H9 (cell line): ENCODE results near the gene MLST8. TPM values are rescaled to one million over a fixed set of nuclear protein-coding genes. Genes with fewer than 3 reads are reported as not detected.

Experiments used
- DNase-seq: peaks from one replicate; pipeline ENCODE4 v3.0.0-alpha.2; 2017
- H2AFZ ChIP-seq: one replicate; pipeline ENCODE4 v1.6.1; 2013; ENCODE audit warnings: mild to moderate bottlenecking, low read length, control low read depth, moderate library complexity
- H2AK5ac ChIP-seq: 2 replicates; pipeline ENCODE4 v1.6.1; 2013; ENCODE audit warnings: low read length, control low read depth, mixed read lengths; ENCODE audit not compliant: insufficient read length
- H2BK120ac ChIP-seq: one replicate; pipeline ENCODE4 v1.6.1; 2013; ENCODE audit warnings: low read depth, mild to moderate bottlenecking, low read length, control low read depth, inconsistent platforms; ENCODE audit not compliant: poor library complexity, severe bottlenecking
- H2BK12ac ChIP-seq: 2 replicates; pipeline ENCODE4 v1.6.1; 2013; ENCODE audit warnings: low read length, control low read depth, mixed read lengths, low read depth; ENCODE audit not compliant: insufficient read length
- H2BK15ac ChIP-seq: 2 replicates; pipeline ENCODE4 v1.6.1; 2013; ENCODE audit warnings: low read depth, low read length, control low read depth
- H2BK20ac ChIP-seq: one replicate; pipeline ENCODE4 v1.6.1; 2013; ENCODE audit warnings: low read depth, mild to moderate bottlenecking, low read length, control low read depth, inconsistent platforms; ENCODE audit not compliant: poor library complexity, severe bottlenecking
- H2BK5ac ChIP-seq: 2 replicates; pipeline ENCODE4 v1.6.1; 2013; ENCODE audit warnings: low read length, control low read depth, mixed read lengths; ENCODE audit not compliant: insufficient read length
- H3K14ac ChIP-seq: 2 replicates; pipeline ENCODE4 v1.6.1; 2013; ENCODE audit warnings: low read length, control low read depth; ENCODE audit not compliant: insufficient read depth
- H3K18ac ChIP-seq: 2 replicates; pipeline ENCODE4 v1.6.1; 2013; ENCODE audit warnings: low read depth, mild to moderate bottlenecking, mixed read lengths, low read length, control low read depth; ENCODE audit not compliant: insufficient read length
- H3K23ac ChIP-seq: 2 replicates; pipeline ENCODE4 v1.6.1; 2013; ENCODE audit warnings: low read length, control low read depth, mixed read lengths, low read depth; ENCODE audit not compliant: insufficient read length
- H3K23me2 ChIP-seq: 2 replicates; pipeline ENCODE4 v1.6.1; 2013; ENCODE audit warnings: low read depth, mild to moderate bottlenecking, mixed read lengths, low read length, control low read depth; ENCODE audit not compliant: insufficient read length, poor library complexity, severe bottlenecking
- H3K27ac ChIP-seq: 2 replicates; pipeline ENCODE4 v1.5.1; 2013; ENCODE audit warnings: low read length, control low read depth, mixed read lengths, low read depth; ENCODE audit not compliant: insufficient read length
- H3K27me3 ChIP-seq: 2 replicates; pipeline ENCODE4 v1.6.1; 2013; ENCODE audit warnings: low read length, control low read depth, inconsistent platforms; ENCODE audit not compliant: insufficient read depth
- H3K4ac ChIP-seq: 2 replicates; pipeline ENCODE4 v1.6.1; 2013; ENCODE audit warnings: low read depth, mild to moderate bottlenecking, control low read depth, inconsistent platforms, low read length, moderate library complexity
- H3K4me1 ChIP-seq: 2 replicates; pipeline ENCODE4 v1.6.1; 2013; ENCODE audit warnings: low read length, control low read depth, inconsistent platforms; ENCODE audit not compliant: insufficient read depth
- H3K4me2 ChIP-seq: 2 replicates; pipeline ENCODE4 v1.6.1; 2013; ENCODE audit warnings: low read length, control low read depth, mixed read lengths; ENCODE audit not compliant: insufficient read length, insufficient read depth
- H3K56ac ChIP-seq: 2 replicates; pipeline ENCODE4 v1.6.1; 2013; ENCODE audit warnings: low read depth, mild to moderate bottlenecking, mixed read lengths, low read length, control low read depth; ENCODE audit not compliant: insufficient read length
- H3K79me1 ChIP-seq: 2 replicates; pipeline ENCODE4 v1.6.1; 2013; ENCODE audit warnings: low read depth, mild to moderate bottlenecking, moderate library complexity, low read length, control low read depth, inconsistent platforms; ENCODE audit not compliant: insufficient read depth, poor library complexity, severe bottlenecking
- H3K79me2 ChIP-seq: 2 replicates; pipeline ENCODE4 v1.6.1; 2013; ENCODE audit warnings: low read length, control low read depth, inconsistent platforms; ENCODE audit not compliant: insufficient read depth
- H3K9ac ChIP-seq: 2 replicates; pipeline ENCODE4 v1.6.1; 2013; ENCODE audit warnings: low read length, control low read depth, mixed read lengths; ENCODE audit not compliant: insufficient read length; ENCODE audit errors: extremely low read depth
- H3K9me3 ChIP-seq: one replicate; pipeline ENCODE4 v1.6.1; 2013; ENCODE audit warnings: low read depth, low read length, inconsistent platforms; ENCODE audit not compliant: control insufficient read depth
- H3T11ph ChIP-seq: one replicate; pipeline ENCODE4 v1.6.1; 2013; ENCODE audit warnings: mild to moderate bottlenecking, low read length, control low read depth, inconsistent platforms
- H4K20me1 ChIP-seq: one replicate; pipeline ENCODE4 v1.6.1; 2013; ENCODE audit not compliant: control insufficient read depth, insufficient read length, insufficient read depth
- H4K5ac ChIP-seq: 2 replicates; pipeline ENCODE4 v1.6.1; 2013; ENCODE audit warnings: low read depth, mild to moderate bottlenecking, mixed read lengths, low read length, control low read depth; ENCODE audit not compliant: insufficient read length
- H4K8ac ChIP-seq: replicated peaks from 2 replicates; pipeline ENCODE4 v1.6.1; 2013; ENCODE audit warnings: low read length, control low read depth, mixed read lengths, low read depth; ENCODE audit not compliant: insufficient read length
- H4K91ac ChIP-seq: 2 replicates; pipeline ENCODE4 v1.6.1; 2013; ENCODE audit warnings: low read depth, mild to moderate bottlenecking, moderate library complexity, mixed read lengths, low read length, control low read depth; ENCODE audit not compliant: insufficient read length
- H3K27ac Mint-ChIP-seq, 3 experiments: 2 replicates in 2 of 3; 3 replicates in 1 of 3; pipeline ENCODE4 v1.8.0; 2020 to 2021; ENCODE audit warnings: mixed read lengths in 3 of 3, mild to moderate bottlenecking in 1 of 3, moderate library complexity in 1 of 3
- H3K27me3 Mint-ChIP-seq: 2 replicates; pipeline ENCODE4 v1.8.0; 2021; ENCODE audit warnings: low read depth, mild to moderate bottlenecking, moderate library complexity, mixed read lengths
- H3K36me3 Mint-ChIP-seq, 3 experiments: 2 replicates in 2 of 3; 3 replicates in 1 of 3; pipeline ENCODE4 v1.8.0; 2020 to 2021; ENCODE audit warnings: low read depth in 3 of 3, mixed read lengths in 3 of 3; ENCODE audit not compliant: insufficient read depth in 1 of 3
- H3K4me1 Mint-ChIP-seq, 2 experiments: 2 replicates each; pipeline ENCODE4 v1.8.0; 2020; ENCODE audit warnings: mixed read lengths in 2 of 2
- H3K4me3 Mint-ChIP-seq, 2 experiments: 2 replicates in 1 of 2; 3 replicates in 1 of 2; pipeline ENCODE4 v1.8.0; 2020 to 2021; ENCODE audit warnings: mild to moderate bottlenecking in 2 of 2, mixed read lengths in 2 of 2, moderate library complexity in 1 of 2
- H3K9me3 Mint-ChIP-seq, 2 experiments: 2 replicates in 1 of 2; 3 replicates in 1 of 2; pipeline ENCODE4 v1.8.0; 2020; ENCODE audit warnings: mild to moderate bottlenecking in 2 of 2, mixed read lengths in 2 of 2, moderate library complexity in 1 of 2
- CTCF ChIP-seq: fragments of 200-600 bp; sonication (generic); conservative IDR thresholded peaks from 3 replicates; pipeline ENCODE4 v1.8.0; 2021; ENCODE audit warnings: antibody characterized with exemption, mild to moderate bottlenecking
- WGBS: extraction: QIAGEN DNeasy Blood & Tissue Kit; methylation state at CpG from one replicate; pipeline ENCODE4 v1.1.7; 2013; ENCODE audit warnings: missing lambda C conversion rate, low lambda C conversion rate, mixed read lengths; ENCODE audit not compliant: insufficient read length; ENCODE audit errors: extremely low coverage; 5-methylcytosine and 5-hydroxymethylcytosine counted together
- long read RNA-seq: library from polyadenylated mRNA; unstranded; transcript quantifications from one replicate; pipeline ENCODE4 v2.0.0, GENCODE V29; 2020
- total RNA-seq: library from RNA; stranded (reverse); gene quantifications from 2 replicates; pipeline ENCODE4 v1.2.1, GENCODE V29; 2021

Gene MLST8
- 74.5 and 75.9 TPM in 2 replicates for total RNA-seq
- long read RNA-seq, transcript MLST8-232 (9 exons, 1,870 nt): major isoform, 209 of 592 reads
- long read RNA-seq, transcript MLST8-203 (9 exons, 1,691 nt): minor isoform, 63 of 592 reads
- long read RNA-seq, transcript MLST8-215 (9 exons, 1,861 nt): minor isoform, 155 of 592 reads
- long read RNA-seq, transcript MLST8-230 (8 exons, 2,116 nt): minor isoform, 22 of 592 reads
- long read RNA-seq, partial matches to known transcripts: 21 of 592 reads
- long read RNA-seq, other reads (novel, unspliced or antisense): 90 of 592 reads

GRCh38 chr16:2205104-2205966 is at the start of gene MLST8:
Gene MLST8, plus strand, starts transcription at chr16:2205454. Its CDS starts 632 bp downstream, at chr16:2206086.
- peak within 1 kb of the TSS; percentile 76 to 84 for H3K4me3 Mint-ChIP-seq
- H2BK5ac ChIP-seq: no peak within 1 kb of the TSS
- peak within 1 kb of the TSS; percentile 97 for H3K14ac ChIP-seq
- H2BK120ac ChIP-seq: no peak within 1 kb of the TSS
- no peak within 1 kb of the TSS for H3K4ac ChIP-seq
- H3K4me1 Mint-ChIP-seq: peaks cover 6 to 9% of the 10 kb centered on the region in 2 experiments
- no peak within 1 kb of the TSS for H3K56ac ChIP-seq
- H3K23ac ChIP-seq: no peak within 1 kb of the TSS
- peak within 1 kb of the TSS; percentile 96 for H3K18ac ChIP-seq
- no peak within 1 kb of the TSS for H2BK20ac ChIP-seq
- H3K79me1 ChIP-seq: no peaks in the 10 kb centered on the region
- no peak within 1 kb of the TSS for H2BK12ac ChIP-seq
- H3K4me1 ChIP-seq: no peaks in the 10 kb centered on the region; the same call in 1 of the 2 replicates
- no peaks in the 10 kb centered on the region for H3K9me3 ChIP-seq
- peak within 1 kb of the TSS in 1 of 3 experiments; percentile 65; a peak in 2 of 7 replicates for H3K27ac Mint-ChIP-seq
- H4K8ac ChIP-seq: no peak within 1 kb of the TSS
- no peaks in the 10 kb centered on the region for H4K20me1 ChIP-seq
- no peaks in the 10 kb centered on the region for H3K27me3 ChIP-seq
- H4K91ac ChIP-seq: no peak within 1 kb of the TSS
- peaks cover 12% of the 10 kb centered on the region for H3K23me2 ChIP-seq
- peak; percentile 79 for DNase-seq
- H2AK5ac ChIP-seq: no peak within 1 kb of the TSS
- TF ChIP-seq CTCF: 0 out of 3 replicates have a peak, but pooled peaks have one; percentile 21
- no peaks in the 10 kb centered on the region for H3K79me2 ChIP-seq
- H4K5ac ChIP-seq: no peak within 1 kb of the TSS
- H3K4me2 ChIP-seq: peak within 1 kb of the TSS; percentile 80
- H3K27me3 Mint-ChIP-seq: peaks cover 31% of the 10 kb centered on the region
- H3K9me3 Mint-ChIP-seq: peaks cover 0 to 9% of the 10 kb centered on the region in 2 experiments; a peak in 1 of 5 replicates
- WGBS: no CpG with 5 or more reads among the region's 93 CpGs
- H3T11ph ChIP-seq: no peak within 1 kb of the TSS
- no peak within 1 kb of the TSS for H2AFZ ChIP-seq
- H3K36me3 Mint-ChIP-seq: peaks cover 7 to 28% (median 28%) of the 10 kb centered on the region in 3 experiments; a peak in 6 of 7 replicates
- H2BK15ac ChIP-seq: no peak within 1 kb of the TSS
- peak within 1 kb of the TSS; percentile 88 for H3K9ac ChIP-seq
- H3K27ac ChIP-seq: no peak within 1 kb of the TSS
